Cardiac septum (tissue), 1 donor: ENCODE results near the gene RAB6A. TPM values are rescaled to one million over a fixed set of nuclear protein-coding genes. Genes with fewer than 3 reads are reported as not detected.
"Not testable (repeated sequence)": the region's sequence is repeated elsewhere in the genome, so short reads cannot be mapped to it uniquely, and the experiment has no call there.

ENCODE experiments used
- DNase-seq: peaks from one replicate; pipeline ENCODE4 v3.0.0-alpha.2; 2020; ENCODE audit warnings: low spot score
- intact Hi-C: fragments of 100-400 bp; cut with DNase I; formaldehyde crosslinking; loops from one replicate; pipeline ENCODE4 v1.14.0; 2022
- total RNA-seq: library from RNA; stranded (reverse); fragmentation: NEBNext Ultra II Directional; extraction: Animal tissue kit (Norgen Biotek cat#: 25700); gene quantifications from one replicate; pipeline ENCODE4 v1.2.1, GENCODE V29; 2021
- donor health status: DM: no; HTN: no; CAD: no.

The RAB6A gene
- total RNA-seq, 1 donor from 2014 or later: 135 TPM

DNA sequence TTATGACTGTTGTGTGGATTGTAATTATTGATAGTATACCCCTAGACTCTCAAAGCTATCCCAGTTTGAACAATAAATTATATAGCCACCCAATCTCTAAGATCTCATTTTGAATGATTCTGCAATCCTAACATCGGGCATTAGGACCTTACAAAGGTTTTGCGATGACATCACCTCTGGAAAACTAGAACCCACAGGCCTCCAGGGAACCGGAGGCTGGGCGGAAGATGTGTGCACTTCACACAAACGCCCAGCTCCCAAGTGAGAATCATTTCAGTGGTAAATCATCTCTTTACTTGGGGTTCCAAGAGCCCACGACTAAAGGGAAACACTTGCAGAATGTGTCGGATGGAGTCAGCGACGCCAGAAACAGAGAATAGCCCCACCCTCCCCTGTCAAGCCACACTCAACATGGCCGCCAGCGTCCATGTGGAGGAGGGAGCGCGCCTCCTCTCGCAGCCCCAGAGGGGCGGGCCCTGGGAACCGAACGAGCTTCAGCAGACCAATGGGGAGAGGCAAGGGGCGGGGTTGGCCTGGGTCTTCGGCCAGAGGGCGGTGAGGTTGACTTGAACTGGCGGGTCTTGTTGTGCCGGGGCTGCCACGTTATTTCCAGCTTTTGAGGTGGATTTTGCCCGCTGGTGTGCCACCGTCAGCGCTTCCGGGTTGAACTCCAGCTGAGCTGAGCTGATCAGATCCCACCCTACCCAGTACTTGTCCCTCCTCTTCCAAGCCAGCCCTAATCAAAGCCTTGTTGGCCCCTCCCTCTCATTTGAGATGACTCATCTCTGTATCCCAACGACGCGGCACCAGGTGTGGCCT is 18.4 kb upstream of the RAB6A start:
- peak; percentile 99 for DNase-seq
- intact Hi-C loops: loop anchor here (1.0 to 2.0 kb wide), 2 partner anchors 18 to 98 kb away; partner anchors contain the start of genes COA4, PAAF1 and RAB6A

DNA sequence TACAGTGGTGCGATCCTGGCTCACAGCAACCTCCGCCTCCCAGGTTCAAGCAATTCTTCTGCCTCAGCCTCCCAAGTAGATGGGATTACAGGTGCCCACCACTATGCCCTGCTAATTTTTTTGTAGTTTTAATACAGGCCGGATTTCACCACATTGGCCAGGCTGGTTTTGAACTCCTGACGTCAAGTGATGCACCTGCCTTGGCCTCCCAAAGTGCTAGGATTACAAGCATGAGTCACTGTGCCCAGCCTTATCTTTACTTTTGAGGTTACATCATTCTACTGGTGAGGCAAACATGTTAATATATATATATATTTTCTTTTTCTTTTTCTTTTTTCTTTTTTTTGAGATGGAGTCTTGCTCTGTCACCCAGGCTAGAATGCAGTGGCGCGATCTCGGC is 9.9 kb upstream of the RAB6A start:
- intact Hi-C loops, DNase-seq: not testable (repeated sequence)

DNA sequence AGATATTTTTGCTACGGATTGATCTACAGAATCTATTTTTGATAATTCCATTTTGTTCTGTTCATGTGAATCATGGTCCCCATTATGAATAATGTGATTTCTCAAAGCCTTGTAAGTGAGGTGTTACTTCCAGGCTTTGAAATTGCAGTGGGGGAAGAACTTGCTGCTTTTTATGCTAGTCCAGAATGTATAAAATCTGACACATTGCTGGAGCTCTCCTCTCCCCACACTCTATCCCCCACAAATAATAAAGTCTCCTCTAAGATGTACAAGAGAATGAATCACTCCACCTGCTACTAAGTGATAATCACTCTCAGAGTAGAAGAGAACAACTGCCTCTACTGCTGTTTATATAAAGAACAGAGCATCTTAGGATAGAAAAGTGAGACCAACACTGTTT is 5.9 kb upstream of the RAB6A start:
- DNase-seq: no peak
- intact Hi-C loops: no loop called here

DNA sequence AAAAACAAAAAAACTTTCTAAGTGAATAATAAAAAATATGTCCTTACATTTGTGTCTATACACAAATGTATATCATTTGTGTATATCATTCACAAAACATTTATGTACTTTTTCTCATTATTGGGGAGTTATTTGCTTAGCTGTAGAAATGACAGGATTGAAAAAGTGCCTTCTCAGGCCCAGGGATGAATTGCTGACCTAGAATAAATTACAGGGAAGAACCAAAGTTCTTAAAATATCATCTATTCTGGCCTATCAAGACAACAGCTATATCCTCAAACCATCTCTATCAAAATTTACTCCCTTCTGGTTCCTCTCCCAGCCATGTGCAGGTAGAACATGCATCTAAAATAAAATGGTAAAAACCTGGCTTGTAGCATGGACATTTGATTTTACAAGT is 1.9 kb upstream of the RAB6A start:
- intact Hi-C loops: no loop called here
- DNase-seq: no peak

DNA sequence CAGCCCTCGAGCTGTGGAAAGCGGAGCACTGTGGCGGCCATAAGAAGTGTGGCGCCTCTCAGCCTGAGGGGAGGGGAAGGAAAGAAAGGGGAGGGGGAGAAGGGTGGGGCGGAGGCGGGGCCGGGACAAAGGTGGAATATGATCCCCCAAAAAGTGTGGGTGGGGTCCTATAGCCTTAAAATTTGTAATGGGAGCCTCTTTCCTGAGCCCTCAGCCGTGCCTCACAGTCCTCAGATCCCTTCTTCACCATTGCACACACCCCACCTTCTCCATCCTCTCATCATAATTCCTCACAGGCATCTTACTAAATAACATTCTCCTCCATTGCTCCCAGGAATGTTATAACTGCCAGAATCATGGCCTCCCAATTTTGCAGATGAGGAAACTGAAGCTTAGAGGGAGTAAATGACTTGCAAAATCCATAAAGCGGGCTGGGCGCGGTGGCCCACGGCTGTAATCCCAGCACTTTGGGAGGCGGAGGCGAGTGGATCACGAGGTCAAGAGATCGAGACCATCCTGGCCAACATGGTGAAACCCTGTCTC is 600 bp upstream of the RAB6A start:
- intact Hi-C loops: loop anchor here (1.0 kb wide), 1 partner anchor 18 kb away; no protein-coding TSS in a partner anchor
- DNase-seq: no peak

DNA sequence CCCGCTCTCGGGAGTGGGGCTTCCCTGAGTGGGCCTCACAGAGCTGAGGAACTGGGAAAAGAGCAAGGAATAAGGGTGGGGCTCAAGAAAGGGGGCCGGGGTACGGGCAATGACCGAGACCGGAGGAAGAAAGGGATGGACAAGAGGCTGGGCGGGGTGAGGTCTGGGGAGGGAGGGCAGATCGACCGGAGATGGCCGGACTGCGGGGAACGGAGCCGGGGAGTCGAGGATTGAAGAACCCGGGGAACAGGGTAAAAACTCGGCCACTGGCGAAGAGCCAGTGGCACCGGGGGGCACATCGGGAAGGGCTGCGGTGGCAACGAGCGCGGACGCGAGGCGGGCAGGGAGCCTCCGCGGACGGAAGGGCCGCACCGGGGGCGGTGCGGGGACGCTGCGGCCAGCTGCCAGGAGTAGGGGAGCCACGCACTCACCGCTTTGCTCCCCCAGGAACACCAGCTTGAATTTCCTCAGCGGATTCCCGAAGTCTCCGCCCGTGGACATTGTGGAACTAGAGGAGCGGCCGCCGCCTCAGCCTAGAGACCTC is 667 bp downstream of the RAB6A start:
- no peak for DNase-seq
- intact Hi-C loops: no loop called here

DNA sequence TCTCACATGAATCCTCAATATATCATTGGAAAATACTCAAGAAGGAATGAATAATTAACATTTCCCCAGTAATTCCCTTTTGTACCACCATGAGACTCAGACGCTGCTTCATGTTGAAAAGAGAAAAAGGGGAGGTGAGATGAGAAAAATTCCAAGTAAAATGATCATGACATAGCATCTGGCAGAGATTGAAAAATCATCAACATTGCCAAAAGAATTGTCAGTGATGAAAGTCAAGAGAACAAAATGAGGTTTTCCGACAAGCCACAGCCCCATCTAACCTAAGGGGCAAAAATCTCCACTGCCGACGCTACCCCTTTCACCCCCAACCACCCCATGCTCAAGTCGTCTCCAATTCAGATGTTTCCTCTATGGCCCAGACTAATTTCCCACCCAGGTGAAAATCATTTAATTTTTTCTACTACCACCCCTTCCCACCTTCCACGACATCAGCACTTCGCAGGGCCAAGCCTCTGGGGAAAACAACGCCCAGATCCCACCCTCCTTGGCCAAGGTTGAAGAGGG is 1.2 kb downstream of the RAB6A start:
- intact Hi-C loops: no loop called here
- DNase-seq: no peak

DNA sequence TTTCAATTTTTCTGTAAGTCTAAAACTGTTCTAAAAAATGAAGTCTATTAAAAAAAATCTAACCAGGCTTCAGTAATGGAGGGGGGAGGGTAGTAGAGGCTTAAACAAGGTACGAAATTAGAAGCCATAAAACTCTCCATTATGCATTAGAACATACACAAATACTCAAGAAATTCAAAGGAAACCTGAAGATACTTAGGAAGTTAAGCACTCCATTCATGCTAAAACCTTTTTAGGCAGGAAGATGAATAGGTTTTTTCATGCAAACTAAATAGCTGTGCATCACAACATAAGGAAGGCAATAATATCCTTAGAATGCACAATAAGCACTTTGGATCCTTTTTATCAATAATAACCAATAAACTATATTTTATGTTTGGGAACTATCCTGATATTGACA is 2.4 kb downstream of the RAB6A start:
- intact Hi-C loops: no loop called here
- DNase-seq: no peak

DNA sequence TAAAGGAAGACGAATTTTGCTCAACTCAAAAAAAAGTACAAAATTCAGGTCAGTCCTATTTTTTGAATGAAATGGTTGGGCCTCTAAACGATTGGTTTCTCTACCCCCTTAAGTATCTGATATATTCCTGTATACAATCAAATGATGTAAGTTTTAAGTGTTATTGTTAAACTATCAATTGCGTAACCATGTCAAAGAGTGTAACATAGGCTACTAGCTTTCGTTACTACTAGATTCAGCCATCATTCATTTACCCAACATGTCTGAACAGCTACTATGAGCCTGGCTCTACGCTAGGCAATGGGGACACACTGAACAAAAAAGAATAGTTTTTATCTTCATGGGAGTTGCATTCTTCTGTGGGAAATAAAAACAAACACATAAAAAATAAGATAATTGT is 3.3 kb downstream of the RAB6A start:
- intact Hi-C loops: no loop called here
- DNase-seq: no peak

DNA sequence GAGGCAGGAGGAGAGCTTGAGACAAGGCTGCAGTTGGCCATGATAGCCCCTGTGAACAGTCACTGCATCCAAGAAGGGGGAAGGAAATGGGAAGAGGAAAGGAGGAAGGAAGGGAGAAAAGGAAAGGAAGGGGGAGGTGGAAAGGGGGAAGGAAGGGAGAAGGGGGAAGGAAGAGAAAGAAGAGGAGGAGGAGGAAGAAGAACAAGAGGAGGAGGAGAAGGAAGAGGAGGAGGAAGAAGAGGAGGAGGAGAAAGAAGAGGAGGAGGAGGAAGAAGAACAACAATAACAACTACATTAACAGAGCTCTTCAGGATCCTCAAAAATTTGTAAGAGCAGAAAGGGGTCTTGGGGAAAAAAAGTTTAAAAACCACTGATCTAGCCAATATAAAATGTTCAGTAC is 5.2 kb downstream of the RAB6A start:
- DNase-seq: no peak
- intact Hi-C loops: no loop called here

DNA sequence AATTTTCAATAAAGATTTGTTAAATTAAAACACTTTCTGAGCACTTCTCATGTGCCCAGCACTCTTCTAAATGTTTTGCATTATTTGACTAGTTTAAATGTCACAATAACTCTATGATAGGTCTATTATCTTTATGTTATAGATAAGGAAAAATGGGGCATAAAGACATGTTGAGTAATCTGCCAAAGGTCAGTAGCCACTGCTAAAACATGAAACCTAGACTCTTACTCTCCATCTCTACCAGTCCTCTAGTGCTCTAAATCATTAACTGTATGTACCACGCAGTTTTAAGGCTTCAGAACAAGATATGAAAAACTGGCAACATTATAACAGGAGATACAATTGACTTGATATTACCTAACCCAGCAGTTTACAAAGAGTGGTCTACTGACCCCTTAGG is 6.9 kb downstream of the RAB6A start:
- DNase-seq: no peak
- intact Hi-C loops: no loop called here

DNA sequence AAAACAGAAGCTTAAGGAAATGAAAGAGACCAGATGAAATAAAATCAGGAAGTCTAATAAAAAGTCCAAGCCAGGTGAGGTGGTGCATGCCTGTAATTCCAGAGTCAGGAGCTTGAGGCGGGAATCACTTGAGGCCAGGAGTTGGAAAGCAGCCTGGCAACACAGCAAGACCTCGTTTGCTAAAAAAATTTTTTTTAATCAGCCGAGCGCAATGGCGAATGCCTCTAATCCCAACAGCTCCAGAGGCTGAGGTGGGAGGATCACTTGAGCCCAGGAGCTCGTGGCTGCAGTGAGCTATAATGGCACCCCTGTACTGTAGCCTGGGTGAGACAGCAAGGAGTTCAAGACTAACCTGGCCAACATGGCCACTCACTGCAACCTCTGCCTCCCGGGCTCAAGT is 8.0 kb downstream of the RAB6A start:
- intact Hi-C loops: no loop called here
- DNase-seq: no peak

DNA sequence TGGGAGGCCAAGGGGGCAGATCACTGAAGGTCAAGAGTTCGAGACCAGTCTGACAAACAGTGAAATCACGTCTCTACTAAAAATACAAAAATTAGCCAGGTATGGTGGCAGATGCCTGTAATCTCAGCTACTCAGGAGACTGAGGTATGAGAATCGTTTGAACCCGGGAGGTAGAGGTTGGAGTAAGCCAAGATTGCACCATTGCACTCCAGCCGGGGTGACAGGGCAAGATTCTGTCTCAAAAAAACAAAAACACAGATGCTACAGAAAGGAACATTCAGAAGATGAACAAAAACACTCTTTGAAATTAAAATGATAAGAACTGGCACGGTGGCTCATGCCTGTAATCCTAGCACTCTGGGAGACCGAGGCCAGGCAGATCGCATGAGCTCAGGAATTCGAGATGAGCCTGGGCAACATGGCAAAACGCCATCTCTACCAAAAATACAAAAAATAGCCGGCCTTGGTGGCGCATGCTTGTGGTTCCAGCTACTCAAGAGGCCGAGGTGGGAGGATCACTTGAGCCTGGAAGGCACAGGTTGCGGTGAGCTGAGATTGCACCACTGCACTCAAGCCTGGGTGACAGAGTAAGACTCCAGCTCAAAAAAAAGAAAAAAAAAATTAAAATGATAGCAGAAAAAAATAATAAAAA is 8.5 kb downstream of the RAB6A start:
- intact Hi-C loops: no loop called here
- DNase-seq: no peak

DNA sequence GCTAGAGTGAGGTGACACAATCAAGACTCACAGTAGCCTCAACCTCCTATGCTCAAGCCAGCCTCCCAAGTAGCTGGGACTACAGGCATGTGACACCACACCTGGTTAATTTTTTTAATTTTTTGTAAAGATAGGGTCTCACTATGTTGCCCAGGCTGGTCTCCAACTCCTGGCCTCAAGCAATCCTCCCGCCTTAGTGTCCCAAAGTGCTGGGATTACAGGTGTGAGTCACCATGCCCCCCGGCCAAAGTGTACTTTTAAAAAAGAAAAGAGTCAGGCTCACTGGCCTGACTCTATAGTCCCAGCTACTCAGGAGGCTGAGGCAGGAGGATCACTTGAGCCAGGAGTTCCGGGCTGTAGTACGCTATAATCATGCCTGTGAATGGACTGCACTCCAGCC is 10.0 kb downstream of the RAB6A start:
- DNase-seq, intact Hi-C loops: not testable (repeated sequence)

DNA sequence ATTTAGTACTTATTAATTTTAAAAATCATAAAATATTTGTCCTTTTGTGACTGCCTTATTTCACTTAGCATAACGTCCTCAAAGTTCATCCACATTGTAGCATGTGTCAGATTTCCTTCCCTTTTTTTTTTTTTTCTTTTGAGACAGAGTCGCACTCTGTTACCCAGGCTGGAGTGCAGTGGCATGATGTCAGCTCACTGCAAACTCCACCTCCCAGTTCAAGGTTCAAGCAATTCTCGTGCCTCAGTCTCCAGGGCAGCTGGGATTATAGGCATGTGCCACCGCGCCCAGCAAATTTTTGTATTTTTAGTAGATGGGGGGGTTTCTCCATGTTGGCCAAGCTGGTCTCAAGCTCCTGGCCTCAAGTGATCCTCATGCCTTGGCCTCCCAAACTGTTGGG is 10.6 kb downstream of the RAB6A start:
- no peak for DNase-seq
- intact Hi-C loops: no loop called here

DNA sequence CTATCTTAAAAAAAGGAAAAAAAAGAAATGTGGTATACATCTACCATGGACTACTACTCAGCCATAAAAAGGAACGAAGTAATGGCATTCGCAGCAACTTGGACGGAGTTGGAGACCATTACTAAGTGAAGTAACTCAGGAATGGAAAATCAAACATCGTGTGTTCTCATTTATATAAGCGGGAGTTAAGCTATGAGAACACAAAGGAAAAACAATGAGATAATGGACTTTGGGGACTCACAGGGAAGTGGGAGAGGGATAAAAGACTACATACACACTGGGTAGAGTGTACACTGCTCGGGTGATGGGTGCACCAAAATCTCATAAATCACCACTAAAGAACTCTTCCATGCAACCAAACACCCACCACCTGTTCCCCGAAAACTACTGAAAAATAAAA is 11.8 kb downstream of the RAB6A start:
- DNase-seq: no peak
- intact Hi-C loops: no loop called here

DNA sequence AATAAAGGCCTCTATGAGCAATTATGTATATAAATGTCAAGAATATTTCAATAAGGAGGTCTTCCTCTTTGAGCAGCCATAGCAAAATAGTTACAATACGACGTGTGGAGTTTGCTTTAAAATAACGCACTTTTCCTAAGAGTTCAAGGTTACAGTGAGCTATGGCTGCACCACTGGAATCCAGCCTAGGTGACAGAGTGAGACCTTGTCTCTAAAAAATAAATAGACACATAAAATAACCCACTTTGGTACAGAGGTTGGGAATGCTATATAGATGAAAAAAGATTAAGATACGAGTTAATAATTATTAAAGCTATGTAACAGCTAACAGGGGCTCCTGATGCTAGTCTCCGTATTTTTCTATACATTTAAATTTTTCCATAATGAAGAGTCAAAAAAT is 12.6 kb downstream of the RAB6A start:
- intact Hi-C loops: no loop called here
- no peak for DNase-seq

DNA sequence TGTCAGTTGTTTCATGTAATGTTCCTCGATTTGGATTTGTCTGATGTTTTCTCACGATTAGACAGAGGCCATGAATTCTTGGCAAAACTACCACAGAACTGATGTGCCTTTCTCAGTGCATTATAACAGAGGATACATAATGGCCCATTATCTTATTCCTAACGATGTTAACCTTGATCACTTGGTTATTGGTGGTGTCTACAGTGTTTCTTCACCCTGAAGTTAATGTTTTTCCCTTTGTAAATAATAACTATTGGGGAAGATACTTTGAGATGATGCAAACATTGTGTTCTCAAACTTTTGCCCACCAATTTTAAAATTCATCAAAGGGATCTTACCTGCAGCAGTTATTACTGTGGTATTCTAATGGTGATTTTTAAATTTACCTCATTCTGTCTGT is 13.1 kb downstream of the RAB6A start:
- intact Hi-C loops: no loop called here

DNA sequence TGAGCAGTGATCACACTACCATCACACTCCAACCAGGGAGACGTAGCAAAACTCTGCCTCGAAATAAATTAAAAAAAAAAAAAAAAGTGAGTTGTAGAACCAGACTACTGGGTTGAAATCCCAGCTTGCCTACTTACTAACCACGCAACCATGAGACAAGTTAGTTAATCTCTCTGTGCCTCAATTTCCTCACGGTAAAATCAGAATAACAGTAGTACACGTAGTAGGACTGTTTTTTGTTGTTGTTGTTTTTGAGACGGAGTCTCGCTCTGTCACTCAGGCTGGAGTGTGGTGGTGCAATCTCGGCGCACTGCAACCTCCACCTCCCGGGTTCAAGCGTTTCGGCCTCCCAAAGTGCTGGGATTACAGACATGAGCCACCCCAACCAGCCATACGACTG is 14.2 kb downstream of the RAB6A start:
- no peak for DNase-seq
- intact Hi-C loops: no loop called here

More for the DNA sequence above, 13.1 kb downstream of the RAB6A start:
- no peak for DNase-seq

DNA sequence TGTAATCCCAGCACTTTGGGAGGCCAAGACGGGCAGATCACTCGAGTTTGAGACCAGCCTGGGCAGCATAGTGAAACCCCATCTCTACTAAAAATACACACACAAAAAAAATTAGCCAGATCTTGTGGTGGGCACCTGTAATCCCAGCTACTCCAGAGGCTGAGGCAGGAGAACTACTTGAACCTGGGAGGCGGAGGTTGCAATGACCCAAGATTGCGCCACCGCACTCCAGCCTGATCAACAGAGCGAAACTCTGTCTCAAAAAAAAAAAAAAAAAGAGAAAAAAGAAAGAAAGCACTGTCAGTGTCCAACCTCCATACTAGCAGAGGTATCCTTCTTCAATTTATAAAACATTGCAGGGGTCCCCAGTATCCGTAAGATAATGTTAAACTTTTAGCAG is 17.8 kb downstream of the RAB6A start:
- intact Hi-C loops: no loop called here
- DNase-seq: no peak
